GM18505 (cell line): Measurements from ENCODE around the gene GPR157.
"Not testable (repeated sequence)": the region's sequence is repeated elsewhere in the genome, so short reads cannot be mapped to it uniquely, and the experiment has no call there.

ENCODE experiments used
- ATAC-seq: cut with Tn5 transposase; IDR thresholded peaks from one replicate; pipeline ENCODE4 v1.9.1; 2021; ENCODE audit not compliant: unreplicated experiment
- POLR2A ChIP-seq: IDR thresholded peaks from 4 replicates; pipeline ENCODE4 v1.6.1; 2011; ENCODE audit warnings: borderline replicate concordance; ENCODE audit not compliant: insufficient read depth, insufficient read length; ENCODE audit errors: extremely low read depth

GPR157 gene

DNA sequence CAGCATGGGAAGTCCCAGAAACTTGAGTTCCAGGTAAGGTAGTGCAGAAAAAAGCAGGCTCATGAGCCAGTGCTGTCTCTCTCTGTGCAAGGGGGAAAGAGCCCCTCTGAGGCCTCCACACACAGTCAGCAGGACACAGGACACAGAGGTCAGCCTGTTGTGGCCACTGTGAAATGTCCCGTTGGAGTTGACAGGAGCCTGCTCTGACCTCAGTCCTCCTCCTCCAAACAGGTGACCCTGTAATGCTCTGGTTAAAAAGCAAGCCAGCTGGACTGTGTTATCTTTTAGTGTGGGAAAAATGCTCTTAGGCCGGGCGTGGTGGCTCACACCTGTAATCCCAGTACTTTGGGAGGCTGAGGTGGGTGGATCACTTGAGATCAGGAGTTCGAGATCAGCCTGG, 24.2 kb upstream of the GPR157 start:
- no peak for TF ChIP-seq POLR2A
- no peak for ATAC-seq

DNA sequence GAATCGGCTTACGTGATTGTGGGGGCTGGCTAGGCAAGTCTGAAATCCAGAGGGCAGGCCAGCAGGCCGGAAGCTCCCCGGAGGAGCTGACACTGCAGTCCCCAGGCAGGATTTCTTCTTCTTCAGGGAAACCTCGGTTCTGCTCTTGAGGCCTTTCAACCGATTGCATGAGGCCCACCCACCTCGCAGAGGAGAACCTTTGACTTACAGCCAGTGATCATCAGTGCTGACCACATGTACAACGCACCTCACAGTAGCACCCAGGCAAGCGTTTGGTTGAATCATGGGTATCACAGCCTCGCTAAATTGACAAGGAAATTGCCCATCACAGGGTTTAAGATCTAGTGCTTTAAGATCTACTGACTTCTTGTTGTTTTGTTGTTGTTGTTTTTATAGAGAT, 23.6 kb upstream of the GPR157 start:
- no peak for TF ChIP-seq POLR2A
- ATAC-seq: no peak

GRCh38 chr1:9151328-9151860, 22.5 kb upstream of the GPR157 start:
- ATAC-seq: no peak
- no peak for TF ChIP-seq POLR2A

DNA sequence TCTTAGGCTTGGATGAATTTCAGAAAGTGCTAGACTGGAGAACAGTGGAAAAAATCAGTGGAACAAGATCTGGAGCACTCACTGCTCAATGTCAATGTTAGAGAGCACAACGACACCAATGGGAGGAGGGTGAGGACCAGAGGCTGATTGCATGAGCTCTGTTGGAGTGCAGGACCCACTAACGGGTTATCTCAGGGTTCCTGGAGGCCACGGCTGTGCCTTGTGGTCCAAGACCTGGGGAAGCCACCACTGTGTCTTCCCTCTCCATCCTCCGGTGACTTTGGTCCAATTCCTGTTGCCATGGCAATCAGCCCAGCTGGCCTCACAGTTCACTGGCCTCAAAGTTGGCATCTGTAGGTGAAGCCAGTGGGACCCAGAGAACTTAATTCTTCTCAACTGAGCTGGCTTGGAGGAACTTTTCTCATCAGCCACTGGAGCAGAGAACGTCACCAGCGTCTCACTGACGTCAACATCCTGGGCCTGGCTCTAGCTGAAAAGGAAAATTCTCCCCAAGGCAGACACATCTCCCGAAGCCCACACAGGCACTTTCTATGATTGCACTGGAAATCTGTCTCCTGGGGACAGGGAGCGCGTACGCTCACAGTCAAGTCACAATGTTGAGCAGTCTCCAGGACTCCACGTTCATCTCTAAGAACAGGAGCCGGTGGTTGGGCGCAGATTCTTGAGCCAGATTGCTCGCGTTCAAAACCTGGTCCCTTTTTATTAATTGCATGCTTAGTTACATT, 21.9 kb upstream of the GPR157 start:
- no peak for ATAC-seq
- TF ChIP-seq POLR2A: no peak

GRCh38 chr1:9149837-9150581, 21.1 kb upstream of the GPR157 start:
- no peak for TF ChIP-seq POLR2A
- no peak for ATAC-seq

DNA sequence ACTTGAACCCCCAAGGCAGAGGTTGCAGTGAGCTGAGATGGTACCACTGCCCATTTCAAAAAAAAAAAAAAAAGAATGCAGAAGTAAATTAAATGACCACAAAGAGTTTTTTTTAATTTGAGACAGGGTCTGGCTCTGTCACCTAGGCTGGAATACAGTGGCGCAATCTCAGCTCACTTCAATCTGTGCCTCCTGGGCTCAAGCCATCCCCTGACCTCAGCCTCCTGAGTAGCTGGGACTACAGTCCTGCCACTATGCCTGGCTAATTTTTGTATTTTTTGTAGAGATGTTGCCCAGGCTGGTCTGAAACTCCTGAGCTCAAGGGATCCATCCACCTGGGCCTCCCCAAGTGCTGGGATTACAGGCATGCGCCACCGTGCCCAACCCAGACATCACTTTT, 20.2 kb upstream of the GPR157 start:
- no peak for TF ChIP-seq POLR2A
- no peak for ATAC-seq

DNA sequence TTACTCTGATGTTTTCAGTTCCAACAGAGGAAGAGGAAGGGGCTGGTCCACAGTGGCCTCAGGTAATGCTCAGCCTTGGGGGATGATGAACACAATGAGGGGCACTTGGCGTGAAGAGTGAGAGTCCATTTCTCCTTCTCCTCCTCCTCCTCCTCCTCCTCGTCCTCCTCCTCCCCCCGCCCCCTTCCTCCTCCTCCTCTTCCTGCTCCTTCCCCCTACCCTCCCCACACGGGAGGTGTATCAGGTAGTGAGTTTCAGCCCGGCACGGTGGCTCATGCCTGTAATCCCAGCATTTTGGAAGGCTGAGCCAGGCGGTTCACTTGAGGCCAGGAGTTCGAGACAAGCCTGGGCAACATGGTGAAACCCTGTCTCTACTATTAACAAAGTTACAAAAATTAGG, 17.3 kb upstream of the GPR157 start:
- no peak for TF ChIP-seq POLR2A
- ATAC-seq: no peak

DNA sequence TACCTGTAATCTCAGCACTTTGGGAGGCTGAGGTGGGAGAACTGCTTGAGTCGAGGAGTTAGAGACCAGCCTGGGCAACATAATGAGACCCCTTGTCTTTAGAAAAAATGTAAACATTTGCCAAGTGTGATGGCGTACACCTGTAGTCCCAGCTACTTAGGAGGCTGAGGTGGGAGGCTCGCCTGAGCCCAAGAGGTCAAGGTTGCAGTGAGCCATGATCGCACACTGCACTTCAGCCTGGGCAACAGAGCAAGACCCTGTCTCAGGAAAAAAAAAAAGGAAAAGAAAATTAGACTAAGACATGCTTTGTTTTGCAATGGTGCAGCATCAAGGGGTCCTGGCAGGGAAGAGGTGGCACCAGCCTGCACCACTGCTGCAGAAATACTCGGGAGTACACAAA, 16.8 kb upstream of the GPR157 start:
- no peak for TF ChIP-seq POLR2A
- ATAC-seq: no peak

DNA sequence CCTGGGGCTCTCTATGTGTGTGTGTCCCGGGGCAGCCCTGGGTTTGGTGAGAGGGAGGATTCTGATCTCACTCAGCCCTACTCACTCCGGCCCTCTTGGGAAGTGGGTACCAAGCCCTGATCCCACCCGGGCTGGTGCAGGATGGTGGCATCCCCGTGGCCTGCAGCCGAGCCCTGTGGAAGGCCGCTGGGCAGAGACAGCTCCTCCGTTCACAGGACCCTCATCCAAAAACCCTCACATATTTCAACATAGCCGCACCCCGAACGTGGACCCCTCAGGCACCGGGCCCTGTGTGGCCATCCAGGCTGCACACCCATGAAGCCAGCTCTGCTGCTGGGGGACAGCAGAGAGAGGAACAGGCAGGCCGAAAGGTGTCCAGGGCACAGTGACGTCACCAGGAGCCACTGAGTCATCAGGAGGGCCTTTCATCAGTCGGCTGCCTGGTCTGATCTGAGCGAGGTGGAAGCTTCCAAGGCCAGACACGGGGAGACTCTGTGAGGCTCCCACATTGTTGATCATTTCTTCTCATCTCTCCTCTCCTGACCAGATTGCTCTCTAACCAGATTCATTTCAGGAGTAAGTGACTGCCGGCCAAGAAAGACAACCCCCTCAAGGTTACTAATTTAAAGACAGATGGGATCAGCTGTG, 16.2 kb upstream of the GPR157 start:
- TF ChIP-seq POLR2A: no peak
- no peak for ATAC-seq

DNA sequence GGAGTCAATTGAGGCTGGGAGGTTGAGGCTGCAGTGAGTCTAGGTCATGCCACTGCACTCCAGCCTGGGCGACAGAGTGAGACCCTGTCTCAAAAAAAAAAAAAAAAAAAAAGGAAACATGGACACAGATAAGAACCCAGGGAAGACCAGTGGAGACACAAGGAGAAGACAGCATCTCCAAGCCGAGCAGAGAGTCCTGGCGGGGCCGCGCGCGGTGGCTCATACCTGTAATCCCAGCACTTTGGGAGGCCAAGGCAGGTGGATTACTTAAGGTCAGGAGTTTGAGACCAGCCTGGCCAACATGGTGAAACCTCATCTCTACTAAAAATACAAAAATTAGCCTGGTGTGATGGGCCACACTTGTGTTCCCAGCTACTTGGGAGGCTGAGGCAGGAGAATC, 15.6 kb upstream of the GPR157 start:
- ATAC-seq: not testable (repeated sequence)

DNA sequence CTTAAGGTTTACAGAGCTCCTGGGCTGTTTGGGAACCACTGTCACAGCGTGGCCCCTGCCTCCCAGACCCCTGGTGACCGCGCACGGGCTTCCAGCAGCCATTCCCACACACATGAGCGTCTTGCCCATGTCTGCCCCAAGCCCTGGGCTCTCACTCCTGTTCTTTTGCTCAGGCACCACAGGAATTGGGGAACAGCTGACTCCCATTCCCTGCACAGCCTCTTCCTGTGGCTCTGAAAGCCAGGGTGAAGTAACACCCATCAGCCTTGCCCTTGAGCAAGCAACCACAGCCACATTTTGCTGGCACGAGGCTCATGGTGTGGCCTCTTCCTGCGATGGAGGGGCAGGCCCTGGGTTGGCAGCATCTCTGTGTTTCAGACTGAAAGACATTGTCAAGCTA, 14.3 kb upstream of the GPR157 start:
- ATAC-seq: no peak
- no peak for TF ChIP-seq POLR2A

DNA sequence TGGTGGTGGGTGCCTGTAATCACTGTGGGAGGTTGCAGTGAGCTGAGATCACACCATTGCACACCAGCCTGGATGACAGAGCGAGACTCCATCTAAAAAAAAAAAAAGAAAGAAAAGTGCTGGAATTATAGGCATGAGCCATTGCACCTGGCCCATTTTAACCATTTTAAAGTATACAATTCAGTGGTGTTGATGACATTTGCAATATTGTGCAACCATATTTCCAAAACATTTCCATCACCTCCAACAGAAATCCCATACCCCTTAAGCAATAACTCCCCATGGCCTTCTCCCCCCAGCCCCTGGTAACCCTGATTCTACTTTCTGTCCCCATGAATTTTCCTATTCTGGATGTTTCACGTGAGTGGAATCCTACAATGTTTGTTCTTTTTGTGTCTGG, 11.0 kb upstream of the GPR157 start:
- ATAC-seq: no peak
- TF ChIP-seq POLR2A: no peak

DNA sequence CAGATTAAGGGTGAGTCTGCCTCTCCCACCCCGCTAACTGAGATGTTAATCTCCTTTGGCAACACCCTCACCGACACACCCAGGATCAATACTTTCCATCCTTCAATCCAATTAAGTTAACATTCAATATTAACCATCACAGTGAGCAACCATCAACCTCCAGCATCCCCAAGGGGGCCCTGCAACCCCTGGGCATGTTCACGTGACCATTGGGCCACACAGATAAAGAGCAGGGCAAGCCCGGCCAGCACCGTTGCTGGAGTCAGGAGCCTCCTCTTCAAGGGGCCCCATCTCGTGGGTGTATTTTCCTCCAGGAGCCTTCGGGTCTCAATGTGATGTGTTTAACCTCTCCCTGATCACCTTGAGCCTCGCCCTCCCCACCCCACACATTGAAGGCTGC, 8.0 kb upstream of the GPR157 start:
- no peak for ATAC-seq

More for the DNA sequence above, 8.0 kb upstream of the GPR157 start:
- no peak for TF ChIP-seq POLR2A
